Glomerular endothelial cell (primary cell): Measurements from ENCODE around the gene PLCL2. TPM values are rescaled to one million over a fixed set of nuclear protein-coding genes. Genes with fewer than 3 reads are reported as not detected.

Experiments
- DNase-seq: peaks from one replicate; pipeline ENCODE4 v3.0.0-alpha.2; 2011; ENCODE audit warnings: low read depth, low spot score; ENCODE audit errors: extremely low read depth
- total RNA-seq: library from RNA; depleted of rRNA; stranded (reverse); fragments of >200 nt; gene quantifications from 2 replicates; pipeline ENCODE4 v1.2.3, GENCODE V29; 2015

Gene PLCL2
- total RNA-seq, 1 donor from 2014 or later = 13.1 TPM

GRCh38 chr3:17065315-17065714 is 180.6 kb downstream of the PLCL2 start:
- no peak for DNase-seq

GRCh38 chr3:17065881-17066280 is 181.1 kb downstream of the PLCL2 start:
- no peak for DNase-seq

- DNase-seq = no peak
Observed at GRCh38 chr3:17069754-17070153, 185.0 kb downstream of the PLCL2 start.

- DNase-seq = no peak
Observed at GRCh38 chr3:17070161-17070959, 185.6 kb downstream of the PLCL2 start.

- DNase-seq = no peak
Observed at GRCh38 chr3:17074559-17074958, 189.8 kb downstream of the PLCL2 start.

GRCh38 chr3:17075358-17075757 is 190.6 kb downstream of the PLCL2 start:
- no peak for DNase-seq

- DNase-seq = no peak
Observed at GRCh38 chr3:17075907-17076306, 191.2 kb downstream of the PLCL2 start.

- DNase-seq = no peak
Observed at GRCh38 chr3:17076940-17077605, 192.3 kb downstream of the PLCL2 start.

GRCh38 chr3:17077606-17078005 is 192.9 kb downstream of the PLCL2 start:
- DNase-seq = no peak

- no peak for DNase-seq
Observed at GRCh38 chr3:17078926-17079465, 194.2 kb downstream of the PLCL2 start.

GRCh38 chr3:17079933-17080332 is 195.2 kb downstream of the PLCL2 start:
- no peak for DNase-seq

- DNase-seq = no peak
Observed at GRCh38 chr3:17081520-17081919, 196.8 kb downstream of the PLCL2 start.

GRCh38 chr3:17087509-17087908 is 202.8 kb downstream of the PLCL2 start:
- DNase-seq = no peak

- DNase-seq = no peak
Observed at GRCh38 chr3:17088017-17088416, 203.3 kb downstream of the PLCL2 start.

GRCh38 chr3:17088602-17089313 is 204.0 kb downstream of the PLCL2 start:
- DNase-seq = no peak

- no peak for DNase-seq
Observed at GRCh38 chr3:17089314-17089700, 204.6 kb downstream of the PLCL2 start.

GRCh38 chr3:17090280-17090983 is 205.7 kb downstream of the PLCL2 start:
- no peak for DNase-seq

- DNase-seq = no peak
Observed at GRCh38 chr3:17091910-17092582, 207.3 kb downstream of the PLCL2 start.

- no peak for DNase-seq
Observed at GRCh38 chr3:17092583-17092933, 207.8 kb downstream of the PLCL2 start.

GRCh38 chr3:17094551-17094950 is 209.8 kb downstream of the PLCL2 start:
- no peak for DNase-seq
